IMR-90 (cell line): ENCODE results near the gene FZD4. TPM values are rescaled to one million over a fixed set of nuclear protein-coding genes. Genes with fewer than 3 reads are reported as not detected.
A peak's percentile ranks its signal among the peaks of the same experiment; 100 is the strongest.

Source experiments
- ATAC-seq: fragments of 200-7000 bp; cut with Tn5 transposase; 2 replicates; pipeline ENCODE4 v1.9.1; 2020; ENCODE audit warnings: low read depth, mild to moderate bottlenecking, moderate library complexity
- BruUV-seq: library from RNA; stranded (reverse); fragments of 400-500 nt; replicated peaks from 2 replicates; lab custom pipeline; 2021; lab: Mats Ljungman, UMichigan
- CTCF ChIA-PET: fragments of 300-600 bp; formaldehyde crosslinking; extraction: SDS; loops from one replicate; lab custom pipeline; 2021; ENCODE audit warnings: antibody characterized with exemption; lab: Yijun Ruan, JAX
- POLR2A ChIA-PET: fragments of 300-600 bp; sonication (Branson Sonifier 250); formaldehyde crosslinking; loops from one replicate; lab custom pipeline; 2022; ENCODE audit warnings: antibody characterized with exemption; ENCODE audit not compliant: unreplicated experiment; lab: Charles Lee
- DNase-seq: peaks from one replicate; pipeline ENCODE4 v3.0.0; 2013
- H2AFZ ChIP-seq: replicated peaks from 2 replicates; pipeline ENCODE3; 2013; ENCODE audit warnings: low read length, mild to moderate bottlenecking; ENCODE audit not compliant: poor library complexity
- H2AK5ac ChIP-seq: 2 replicates; pipeline ENCODE4 v1.6.1; 2013; ENCODE audit warnings: low read depth, low read length, inconsistent platforms
- H2AK9ac ChIP-seq: replicated peaks from 2 replicates; pipeline ENCODE3; 2013; ENCODE audit warnings: mild to moderate bottlenecking, low read depth, low read length, moderate library complexity; ENCODE audit not compliant: poor library complexity
- H2BK120ac ChIP-seq: 2 replicates; pipeline ENCODE4 v1.6.1; 2013; ENCODE audit warnings: low read depth, low read length, inconsistent platforms
- H2BK15ac ChIP-seq: 3 replicates; pipeline ENCODE4 v1.6.1; 2013; ENCODE audit warnings: low read depth, low read length, inconsistent platforms
- H2BK20ac ChIP-seq: 2 replicates; pipeline ENCODE4 v1.6.1; 2013; ENCODE audit warnings: low read depth, mild to moderate bottlenecking, inconsistent platforms, low read length, moderate library complexity
- H2BK5ac ChIP-seq: 2 replicates; pipeline ENCODE4 v1.6.1; 2013; ENCODE audit warnings: mild to moderate bottlenecking, low read depth, low read length, inconsistent platforms; ENCODE audit not compliant: poor library complexity, severe bottlenecking
- H3K14ac ChIP-seq: replicated peaks from 2 replicates; pipeline ENCODE4 v1.6.1; 2013; ENCODE audit warnings: low read depth, low read length, inconsistent platforms
- H3K18ac ChIP-seq: 2 replicates; pipeline ENCODE4 v1.6.1; 2013; ENCODE audit warnings: low read depth, low read length, control low read depth
- H3K23ac ChIP-seq: 2 replicates; pipeline ENCODE4 v1.6.1; 2013; ENCODE audit warnings: low read depth, low read length, inconsistent platforms
- H3K27ac ChIP-seq: 2 replicates; pipeline ENCODE4 v1.5.1; 2013; ENCODE audit warnings: mild to moderate bottlenecking, control low read depth, low read length; ENCODE audit not compliant: insufficient read depth
- H3K27me3 ChIP-seq: 2 replicates; pipeline ENCODE4 v1.6.1; 2013; ENCODE audit warnings: low read length; ENCODE audit not compliant: control insufficient read depth, insufficient read depth
- H3K36me3 ChIP-seq: 2 replicates; pipeline ENCODE4 v1.6.1; 2013; ENCODE audit warnings: low read length, mixed read lengths; ENCODE audit not compliant: control insufficient read depth, insufficient read depth
- H3K4ac ChIP-seq: 2 replicates; pipeline ENCODE4 v1.6.1; 2013; ENCODE audit warnings: low read depth, low read length, inconsistent platforms
- H3K4me1 ChIP-seq: 2 replicates; pipeline ENCODE4 v1.6.1; 2013; ENCODE audit warnings: low read length, mixed read lengths; ENCODE audit not compliant: control insufficient read depth, insufficient read depth
- H3K4me2 ChIP-seq: 2 replicates; pipeline ENCODE4 v1.6.1; 2013; ENCODE audit warnings: low read depth, mild to moderate bottlenecking, control low read depth, low read length, moderate library complexity
- H3K4me3 ChIP-seq: 2 replicates; pipeline ENCODE4 v1.5.1; 2013; ENCODE audit warnings: low read depth, mild to moderate bottlenecking, control low read depth, low read length, moderate library complexity; ENCODE audit not compliant: insufficient read depth
- H3K56ac ChIP-seq: 2 replicates; pipeline ENCODE4 v1.6.1; 2013; ENCODE audit warnings: low read length, inconsistent platforms; ENCODE audit not compliant: insufficient read depth; ENCODE audit errors: extremely low read depth
- H3K79me1 ChIP-seq, 2 experiments: 2 replicates each; pipeline ENCODE4 v1.6.1; 2013; ENCODE audit warnings: low read length in 2 of 2, inconsistent platforms in 1 of 2, low read depth in 1 of 2
- H3K9ac ChIP-seq: 2 replicates; pipeline ENCODE4 v1.6.1; 2013; ENCODE audit warnings: low read depth, low read length, control low read depth
- H3K9me1 ChIP-seq: 2 replicates; pipeline ENCODE4 v1.6.1; 2013; ENCODE audit warnings: low read length, inconsistent platforms; ENCODE audit not compliant: insufficient read depth
- H3K9me3 ChIP-seq: 2 replicates; pipeline ENCODE4 v1.6.1; 2013; ENCODE audit warnings: low read length; ENCODE audit not compliant: control insufficient read depth, insufficient read depth
- H4K20me1 ChIP-seq: 2 replicates; pipeline ENCODE4 v1.6.1; 2013; ENCODE audit warnings: low read length, inconsistent platforms; ENCODE audit not compliant: insufficient read depth
- H4K5ac ChIP-seq: 2 replicates; pipeline ENCODE4 v1.6.1; 2013; ENCODE audit warnings: mild to moderate bottlenecking, low read depth, low read length, control low read depth
- H4K8ac ChIP-seq, 2 experiments: 2 replicates each; pipeline ENCODE4 v1.6.1; 2013; ENCODE audit warnings: low read depth in 2 of 2, low read length in 2 of 2, control low read depth in 1 of 2, inconsistent platforms in 1 of 2
- H4K91ac ChIP-seq: 2 replicates; pipeline ENCODE4 v1.6.1; 2013; ENCODE audit warnings: low read depth, low read length, inconsistent platforms; ENCODE audit not compliant: insufficient read depth
- CHD1 ChIP-seq: IDR thresholded peaks from 2 replicates; pipeline ENCODE4 v1.6.1; 2012; ENCODE audit warnings: low read depth, low read length, improper control_type of control experiment
- FOS ChIP-seq: fragments of 150-350 bp; IDR thresholded peaks from 2 replicates; pipeline ENCODE4 v1.6.1; 2016; ENCODE audit warnings: low read depth, low read length
- MAFK ChIP-seq: IDR thresholded peaks from 2 replicates; pipeline ENCODE4 v1.6.1; 2012; ENCODE audit warnings: low read depth, low read length, improper control_type of control experiment
- MAZ ChIP-seq: IDR thresholded peaks from 2 replicates; pipeline ENCODE4 v1.6.1; 2012; ENCODE audit warnings: low read depth, mild to moderate bottlenecking, low read length, improper control_type of control experiment, moderate library complexity, borderline replicate concordance
- NFE2L2 ChIP-seq: fragments of 150-350 bp; IDR thresholded peaks from 2 replicates; pipeline ENCODE4 v1.6.1; 2016; ENCODE audit warnings: low read depth, mild to moderate bottlenecking, low read length
- POLR2A ChIP-seq: IDR thresholded peaks from 2 replicates; pipeline ENCODE4 v1.6.1; 2012; ENCODE audit warnings: mild to moderate bottlenecking, low read depth, low read length
- RAD21 ChIP-seq: IDR thresholded peaks from 2 replicates; pipeline ENCODE4 v1.6.1; 2012; ENCODE audit warnings: low read length, improper control_type of control experiment
- RCOR1 ChIP-seq: IDR thresholded peaks from 2 replicates; pipeline ENCODE4 v1.6.1; 2012; ENCODE audit warnings: mild to moderate bottlenecking, low read length, improper control_type of control experiment; ENCODE audit not compliant: insufficient replicate concordance
- RFX5 ChIP-seq: IDR thresholded peaks from 2 replicates; pipeline ENCODE4 v1.8.0; 2012; ENCODE audit warnings: low read depth, mild to moderate bottlenecking, low read length, moderate library complexity
- SMC3 ChIP-seq: fragments of 150-350 bp; IDR thresholded peaks from 2 replicates; pipeline ENCODE4 v1.6.1; 2016; ENCODE audit warnings: low read depth, mild to moderate bottlenecking, antibody characterized with exemption, low read length, moderate library complexity
- WGBS, 2 experiments: methylation state at CpG; one replicate each; pipeline versions ENCODE4 v1.1.5 to v1.1.7; 2013; ENCODE audit warnings: missing lambda C conversion rate in 2 of 2; ENCODE audit not compliant: insufficient read length in 1 of 2; ENCODE audit errors: extremely low coverage in 2 of 2; 5-methylcytosine and 5-hydroxymethylcytosine counted together
- dilution Hi-C: fragments of 300-500 bp; cut with HindIII; formaldehyde crosslinking; loops from one replicate; pipeline ENCODE4 v1.14.3; 2018; ENCODE audit warnings: low sequenced_read_pairs; ENCODE audit not compliant: unreplicated experiment
- in situ Hi-C: fragments of 300-500 bp; cut with MboI; formaldehyde crosslinking; loops from 3 replicates; pipeline ENCODE4 v1.14.3; 2019; ENCODE audit warnings: low sequenced_read_pairs, inconsistent platforms, mixed read lengths
- intact Hi-C: fragments of 100-400 bp; cut with micrococcal nuclease; formaldehyde crosslinking; loops from 2 replicates; pipeline ENCODE4 v1.10.0; 2022
- polyA plus RNA-seq, 3 experiments: library from polyadenylated mRNA; depleted of rRNA; stranded (reverse); fragments of >200 nt; gene quantifications; 2 replicates each; pipeline ENCODE4 v1.2.3, GENCODE V29; 2012; ENCODE audit warnings: low replicate concordance in 1 of 3
- total RNA-seq: library from RNA; depleted of rRNA; stranded (reverse); fragments of >200 nt; gene quantifications from 2 replicates; pipeline ENCODE4 v1.2.3, GENCODE V29; 2012
- TF ChIP-seq, protein P1 (sequence below): conservative IDR thresholded peaks from 2 replicates; pipeline ENCODE4 v1.5.1; 2012; ENCODE audit warnings: mild to moderate bottlenecking, low read depth, low read length, improper control_type of control experiment
- TF ChIP-seq, protein P2 (sequence below): fragments of 150-350 bp; IDR thresholded peaks from 2 replicates; pipeline ENCODE4 v1.6.1; 2017; ENCODE audit warnings: mild to moderate bottlenecking, antibody characterized with exemption, low read length, low read depth

The FZD4 gene
- total and polyA plus RNA-seq, 2 of the 4 experiments (the other 2 are of a cell fraction): 3.7 to 7.7 TPM

DNA sequence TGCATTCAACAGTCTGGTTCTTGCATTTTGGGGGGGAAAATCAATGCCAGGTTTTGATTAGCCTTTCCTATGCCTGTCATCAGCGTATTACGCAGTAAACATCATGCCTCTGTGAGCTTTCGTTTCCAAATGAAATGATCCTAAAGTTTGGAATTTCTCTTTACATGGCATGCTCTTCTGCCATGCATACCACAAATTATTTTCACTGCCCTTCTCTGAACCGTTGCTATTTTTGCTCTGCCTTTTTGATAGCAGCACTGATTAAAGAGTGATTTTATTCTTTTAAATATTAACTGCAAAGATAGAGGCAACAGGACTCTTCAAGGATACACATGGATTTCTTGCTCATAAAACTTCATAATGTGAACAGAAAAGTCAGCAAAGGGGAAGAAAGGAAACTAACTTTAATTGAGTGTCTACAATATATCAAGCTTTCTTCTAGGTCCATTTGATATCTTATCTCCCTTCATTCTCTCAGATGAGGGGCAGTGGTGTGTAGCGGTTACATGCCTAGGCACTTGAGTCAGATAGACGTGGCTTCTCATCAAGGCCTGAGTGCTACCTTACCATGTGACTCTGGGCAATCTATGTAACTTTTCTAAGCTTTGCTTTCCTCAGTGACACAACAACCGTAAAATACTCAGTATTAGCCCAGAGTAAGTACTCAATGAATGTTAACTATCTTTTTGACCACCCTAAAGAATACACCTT lies 25.0 kb upstream of the FZD4 start (continued):
- TF ChIP-seq MAFK: no peak
- no peak for TF ChIP-seq POLR2A
- no peak for TF ChIP-seq FOS
- TF ChIP-seq NFE2L2: no peak
- no peak for TF ChIP-seq RFX5
- TF ChIP-seq CHD1: no peak

DNA sequence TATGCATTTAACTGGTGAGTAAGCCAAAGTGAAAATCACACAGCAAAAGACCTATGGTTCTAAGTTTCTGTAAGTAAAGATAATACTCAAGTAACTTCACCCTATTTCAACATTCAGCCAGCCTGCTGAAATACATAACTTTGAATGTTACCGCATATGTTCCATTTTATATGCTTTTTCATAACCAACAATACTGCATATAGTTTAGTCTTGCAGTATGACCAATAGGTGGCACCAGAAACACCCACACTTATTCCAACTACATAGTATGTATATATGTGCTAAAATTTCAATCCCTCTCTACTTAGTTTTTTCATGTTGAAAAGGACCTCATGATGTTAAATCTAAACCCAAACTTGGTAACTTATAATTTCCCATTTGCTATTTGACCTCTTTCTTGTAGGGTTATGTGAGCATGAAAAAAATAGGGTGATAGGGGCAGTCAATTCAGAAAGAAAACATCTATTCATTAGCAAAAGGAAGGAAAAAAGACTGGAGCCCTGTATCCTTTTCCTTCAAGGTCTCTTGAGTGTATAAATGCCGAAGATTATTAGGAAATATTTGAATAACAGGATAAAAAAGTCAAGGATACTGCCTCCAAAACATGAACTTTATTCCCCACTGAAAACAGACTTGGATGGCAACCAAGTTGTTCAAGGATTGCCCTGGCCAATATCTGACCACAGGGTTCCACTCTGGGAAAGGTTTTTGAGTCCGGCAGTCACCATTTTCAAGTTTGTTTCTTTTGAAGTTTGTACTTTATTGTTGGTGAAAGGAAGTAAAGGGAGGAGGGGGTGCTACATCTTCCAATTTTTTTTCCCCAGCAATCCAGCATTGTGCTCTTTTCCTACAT lies 23.8 kb upstream of the FZD4 start:
- intact Hi-C loops: loop anchor here (1.0 kb wide), 1 partner anchor 311 kb away; no protein-coding TSS in a partner anchor
- dilution Hi-C loops: no loop called here
- no peak overlapping the region for H2BK15ac ChIP-seq
- TF ChIP-seq, protein P1, sequence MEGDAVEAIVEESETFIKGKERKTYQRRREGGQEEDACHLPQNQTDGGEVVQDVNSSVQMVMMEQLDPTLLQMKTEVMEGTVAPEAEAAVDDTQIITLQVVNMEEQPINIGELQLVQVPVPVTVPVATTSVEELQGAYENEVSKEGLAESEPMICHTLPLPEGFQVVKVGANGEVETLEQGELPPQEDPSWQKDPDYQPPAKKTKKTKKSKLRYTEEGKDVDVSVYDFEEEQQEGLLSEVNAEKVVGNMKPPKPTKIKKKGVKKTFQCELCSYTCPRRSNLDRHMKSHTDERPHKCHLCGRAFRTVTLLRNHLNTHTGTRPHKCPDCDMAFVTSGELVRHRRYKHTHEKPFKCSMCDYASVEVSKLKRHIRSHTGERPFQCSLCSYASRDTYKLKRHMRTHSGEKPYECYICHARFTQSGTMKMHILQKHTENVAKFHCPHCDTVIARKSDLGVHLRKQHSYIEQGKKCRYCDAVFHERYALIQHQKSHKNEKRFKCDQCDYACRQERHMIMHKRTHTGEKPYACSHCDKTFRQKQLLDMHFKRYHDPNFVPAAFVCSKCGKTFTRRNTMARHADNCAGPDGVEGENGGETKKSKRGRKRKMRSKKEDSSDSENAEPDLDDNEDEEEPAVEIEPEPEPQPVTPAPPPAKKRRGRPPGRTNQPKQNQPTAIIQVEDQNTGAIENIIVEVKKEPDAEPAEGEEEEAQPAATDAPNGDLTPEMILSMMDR: peak; percentile 70
- TF ChIP-seq, protein P2, sequence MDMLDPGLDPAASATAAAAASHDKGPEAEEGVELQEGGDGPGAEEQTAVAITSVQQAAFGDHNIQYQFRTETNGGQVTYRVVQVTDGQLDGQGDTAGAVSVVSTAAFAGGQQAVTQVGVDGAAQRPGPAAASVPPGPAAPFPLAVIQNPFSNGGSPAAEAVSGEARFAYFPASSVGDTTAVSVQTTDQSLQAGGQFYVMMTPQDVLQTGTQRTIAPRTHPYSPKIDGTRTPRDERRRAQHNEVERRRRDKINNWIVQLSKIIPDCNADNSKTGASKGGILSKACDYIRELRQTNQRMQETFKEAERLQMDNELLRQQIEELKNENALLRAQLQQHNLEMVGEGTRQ: no peak
- no peak for TF ChIP-seq MAZ
- TF ChIP-seq RCOR1: no peak
- no peak for TF ChIP-seq CHD1
- peak; percentile 54 for TF ChIP-seq SMC3
- no peak for TF ChIP-seq POLR2A
- TF ChIP-seq RAD21: peak; percentile 60

More for the DNA sequence above, 23.8 kb upstream of the FZD4 start:
- peak; percentile 65 for DNase-seq
- Histone ChIP-seq H3K4me3 (no peak overlapping the region), H3K9me1 (0 out of 2 replicates have a peak, but pooled peaks cover 2% of the 10 kb centered on the region), H3K23ac (no peak overlapping the region), H3K4ac (no peak overlapping the region), H2AK9ac (no peak overlapping the region), H3K27me3 (peaks cover 4% of the 10 kb centered on the region), H2AK5ac (no peak overlapping the region), H3K27ac (no peak overlapping the region), H2BK120ac (no peak overlapping the region), H3K14ac (no peak overlapping the region), H4K91ac (no peak overlapping the region), H3K36me3 (no peaks in the 10 kb centered on the region), H2BK20ac (no peak overlapping the region), H3K79me1 (no peaks in the 10 kb centered on the region), H4K5ac (no peak overlapping the region), H3K9ac (no peak overlapping the region), H2AFZ (no peak overlapping the region), H4K20me1 (no peaks in the 10 kb centered on the region), H4K8ac (no peak overlapping the region), H3K4me1 (no peaks in the 10 kb centered on the region), H2BK5ac (no peak overlapping the region), H3K4me2 (no peak overlapping the region), H3K56ac (no peak overlapping the region), H3K9me3 (no peaks in the 10 kb centered on the region), H3K18ac (no peak overlapping the region)
- POLR2A ChIA-PET: no interaction called here
- BruUV-seq: no TSS peak
- no CpG with 5 or more reads among the region's 3 CpGs for WGBS, 2 experiments
- ATAC-seq: peak; percentile 87
- CTCF ChIA-PET: no interaction called here
- in situ Hi-C loops: no loop called here
